HG02870 (cell line): Measurements from ENCODE around the gene EYA4.

ENCODE experiments used
- ATAC-seq: cut with Tn5 transposase; IDR thresholded peaks from one replicate; pipeline ENCODE4 v1.9.1; 2021; ENCODE audit warnings: mild to moderate bottlenecking, moderate library complexity; ENCODE audit not compliant: unreplicated experiment

Gene EYA4

GRCh38 chr6:133241086-133241900 is at the start of gene EYA4:
TSS of gene EYA4 (plus strand) at chr6:133241357. CDS start at chr6:133274781, 33,424 bp downstream.
- ATAC-seq = no peak

GRCh38 chr6:133193396-133193795 is 47.8 kb upstream of the EYA4 start:
- ATAC-seq = no peak

- ATAC-seq = no peak
Measured at GRCh38 chr6:133198725-133199124, 42.4 kb upstream of the EYA4 start.

- no peak for ATAC-seq
Measured at GRCh38 chr6:133201231-133201630, 39.9 kb upstream of the EYA4 start.

GRCh38 chr6:133202610-133203343 is 38.4 kb upstream of the EYA4 start:
- ATAC-seq = no peak

- no peak for ATAC-seq
Measured at GRCh38 chr6:133203344-133203697, 37.8 kb upstream of the EYA4 start.

GRCh38 chr6:133205304-133205703 is 35.9 kb upstream of the EYA4 start:
- ATAC-seq = no peak

- ATAC-seq = no peak
Measured at GRCh38 chr6:133206942-133207341, 34.2 kb upstream of the EYA4 start.

- ATAC-seq = no peak
Measured at GRCh38 chr6:133207754-133208153, 33.4 kb upstream of the EYA4 start.

GRCh38 chr6:133208183-133208755 is 32.9 kb upstream of the EYA4 start:
- no peak for ATAC-seq

- no peak for ATAC-seq
Measured at GRCh38 chr6:133214267-133214666, 26.9 kb upstream of the EYA4 start.

GRCh38 chr6:133218852-133219251 is 22.3 kb upstream of the EYA4 start:
- ATAC-seq = peak; percentile 76

- ATAC-seq = no peak
Measured at GRCh38 chr6:133223452-133224029, 17.6 kb upstream of the EYA4 start.

- ATAC-seq = no peak
Measured at GRCh38 chr6:133225560-133225959, 15.6 kb upstream of the EYA4 start.

GRCh38 chr6:133227344-133227743 is 13.8 kb upstream of the EYA4 start:
- ATAC-seq = no peak

- no peak for ATAC-seq
Measured at GRCh38 chr6:133230052-133230451, 11.1 kb upstream of the EYA4 start.

- ATAC-seq = no peak
Measured at GRCh38 chr6:133235221-133235620, 5.9 kb upstream of the EYA4 start.

- ATAC-seq = no peak
Measured at GRCh38 chr6:133236932-133237331, 4.2 kb upstream of the EYA4 start.

GRCh38 chr6:133240511-133241085 is 559 bp upstream of the EYA4 start:
- no peak for ATAC-seq

- no peak for ATAC-seq
Measured at GRCh38 chr6:133241901-133242636, 912 bp downstream of the EYA4 start.
